HepG2 (cell line): ENCODE results near the gene LRP1-AS. TPM values are rescaled to one million over a fixed set of nuclear protein-coding genes. Genes with fewer than 3 reads are reported as not detected.
A peak's percentile ranks its signal among the peaks of the same experiment; 100 is the strongest.

Experiments
- E2F2 ChIP-seq: sonication (generic); formaldehyde crosslinking; IDR thresholded peaks from 2 replicates; pipeline ENCODE4 v1.4.0; 2020; ENCODE audit warnings: missing genetic modification reagents, borderline replicate concordance
- ELF1 ChIP-seq: sonication (generic); formaldehyde crosslinking; IDR thresholded peaks from 2 replicates; pipeline ENCODE4 v1.4.0; 2020; ENCODE audit warnings: missing genetic modification reagents
- ELF3 ChIP-seq: IDR thresholded peaks from 2 replicates; pipeline ENCODE4 v1.6.1; 2016; ENCODE audit warnings: missing genetic modification reagents, missing compliant biosample characterization
- GFI1 ChIP-seq: sonication (generic); formaldehyde crosslinking; IDR thresholded peaks from 2 replicates; pipeline ENCODE4 v1.5.0; 2020; ENCODE audit warnings: missing genetic modification reagents, mild to moderate bottlenecking, borderline replicate concordance
- KAT2B ChIP-seq: fragments of 150-350 bp; IDR thresholded peaks from 2 replicates; pipeline ENCODE4 v1.6.1; 2014; ENCODE audit warnings: low read depth, low read length, borderline replicate concordance
- KDM3A ChIP-seq: IDR thresholded peaks from 2 replicates; pipeline ENCODE4 v1.6.1; 2018; ENCODE audit warnings: low read depth, missing compliant biosample characterization
- KLF13 ChIP-seq: sonication (generic); formaldehyde crosslinking; IDR thresholded peaks from 2 replicates; pipeline ENCODE4 v1.4.0; 2020; ENCODE audit warnings: mild to moderate bottlenecking, missing genetic modification reagents
- NR2F2 ChIP-seq: IDR thresholded peaks from 2 replicates; pipeline ENCODE4 v1.6.1; 2012; ENCODE audit warnings: low read depth, inconsistent platforms, borderline replicate concordance
- NR2F6 ChIP-seq, 2 experiments: IDR thresholded peaks; 2 replicates each; pipeline ENCODE4 v1.6.1; 2016; ENCODE audit warnings: antibody characterized with exemption in 1 of 2, mild to moderate bottlenecking in 1 of 2
- POLR2AphosphoS2 ChIP-seq: IDR thresholded peaks from 2 replicates; pipeline ENCODE4 v1.6.1; 2011; ENCODE audit warnings: low read depth, low read length, improper control_type of control experiment
- PPARG ChIP-seq: conservative IDR thresholded peaks from 2 replicates; pipeline ENCODE4 v1.6.1; 2016; ENCODE audit warnings: missing biosample characterization, missing genetic modification reagents
- RFX3 ChIP-seq: IDR thresholded peaks from 2 replicates; pipeline ENCODE4 v1.6.1; 2016; ENCODE audit warnings: missing biosample characterization, missing genetic modification reagents
- SALL1 ChIP-seq: sonication (generic); formaldehyde crosslinking; IDR thresholded peaks from 2 replicates; pipeline ENCODE4 v1.8.0; 2022; ENCODE audit warnings: mild to moderate bottlenecking, missing genetic modification reagents
- SNAPC2 ChIP-seq: sonication (generic); formaldehyde crosslinking; IDR thresholded peaks from 2 replicates; pipeline ENCODE4 v1.8.1; 2022; ENCODE audit warnings: mild to moderate bottlenecking, missing genetic modification reagents
- SOX5 ChIP-seq: IDR thresholded peaks from 2 replicates; pipeline ENCODE4 v1.6.1; 2016; ENCODE audit warnings: borderline replicate concordance
- SP4 ChIP-seq: sonication (generic); formaldehyde crosslinking; IDR thresholded peaks from 2 replicates; pipeline ENCODE4 v1.8.1; 2023; ENCODE audit warnings: mild to moderate bottlenecking, missing genetic modification reagents
- STAT6 ChIP-seq: sonication (generic); formaldehyde crosslinking; IDR thresholded peaks from 2 replicates; pipeline ENCODE4 v1.4.0; 2020; ENCODE audit warnings: missing genetic modification reagents, mild to moderate bottlenecking, borderline replicate concordance
- ZBTB25 ChIP-seq: IDR thresholded peaks from 2 replicates; pipeline ENCODE4 v1.6.1; 2018; ENCODE audit warnings: missing genetic modification reagents
- ZFP1 ChIP-seq: IDR thresholded peaks from 2 replicates; pipeline ENCODE4 v1.6.1; 2016
- ZNF292 ChIP-seq: sonication (generic); formaldehyde crosslinking; IDR thresholded peaks from 2 replicates; pipeline ENCODE4 v1.8.1; 2022; ENCODE audit warnings: mild to moderate bottlenecking, low read depth, missing genetic modification reagents, borderline replicate concordance
- ZNF337 ChIP-seq: sonication (generic); formaldehyde crosslinking; IDR thresholded peaks from 2 replicates; pipeline ENCODE4 v1.5.1; 2020; ENCODE audit warnings: missing genetic modification reagents, low read depth, mild to moderate bottlenecking, borderline replicate concordance
- polyA plus RNA-seq, 8 experiments: library from polyadenylated mRNA; depleted of rRNA in 3 of 8; stranded (reverse) in 7 of 8; unstranded in 1 of 8; fragments of >200 nt; fragmentation: Illumina TruSeq in 4 of 8; extraction: Trizol in 4 of 8; gene quantifications; 2 replicates each; pipeline versions ENCODE4 v1.2.1 to v1.2.3, GENCODE V29; 2011 to 2016; ENCODE audit warnings: low read depth in 4 of 8, missing spikeins in 1 of 8, mixed read lengths in 1 of 8; ENCODE audit not compliant: insufficient read depth in 1 of 8
- total RNA-seq, 5 experiments: library from RNA; depleted of rRNA; stranded (reverse); fragments of >200 nt; fragmentation: Illumina TruSeq; extraction: Trizol; gene quantifications; 2 replicates each; pipeline ENCODE4 v1.2.3, GENCODE V29; 2016; ENCODE audit warnings: low read depth in 1 of 5
- TF ChIP-seq, protein P1 (sequence below): sonication (generic); formaldehyde crosslinking; IDR thresholded peaks from 2 replicates; pipeline ENCODE4 v1.4.0; 2020; ENCODE audit warnings: mild to moderate bottlenecking, missing genetic modification reagents
- TF ChIP-seq, protein P2 (sequence below): IDR thresholded peaks from 2 replicates; pipeline ENCODE4 v1.6.1; 2016; ENCODE audit warnings: mild to moderate bottlenecking, missing biosample characterization, missing genetic modification reagents

LRP1-AS gene
- total and polyA plus RNA-seq, 2 of the 13 experiments (the other 11 are each of a cell fraction or from before 2014, with no cell fraction given): 0.20 TPM; not detected in 1

- TF ChIP-seq ZNF337 (CRISPR knock-in tag) (no peak), KAT2B (no peak), POLR2AphosphoS2 (no peak), SALL1 (CRISPR knock-in tag) (no peak), ZFP1 (CRISPR knock-in tag) (no peak), KDM3A (no peak), ELF1 (CRISPR knock-in tag) (0 out of 2 replicates have a peak, but pooled peaks have one; percentile 23), KLF13 (CRISPR knock-in tag) (no peak), GFI1 (no peak), ZBTB25 (CRISPR knock-in tag) (no peak), ZNF292 (CRISPR knock-in tag) (no peak), NR2F2 (0 out of 2 replicates have a peak, but pooled peaks have one; percentile 61), E2F2 (CRISPR knock-in tag) (no peak), SP4 (CRISPR knock-in tag) (no peak), RFX3 (CRISPR knock-in tag) (no peak), PPARG (no peak; the same call in 1 of the 2 replicates), ELF3 (CRISPR knock-in tag) (peak; percentile 71), STAT6 (CRISPR knock-in tag) (no peak), NR2F6 (IDR thresholded peaks at IDR 0.05) (peak; percentile 53; the same call in 1 of the 2 replicates), NR2F6 (CRISPR knock-in tag; IDR thresholded peaks at IDR 0.05) (peak; percentile 73), SOX5 (peak; percentile 82; the same call in 1 of the 2 replicates), SNAPC2 (CRISPR knock-in tag) (no peak)
- TF ChIP-seq, protein P1, sequence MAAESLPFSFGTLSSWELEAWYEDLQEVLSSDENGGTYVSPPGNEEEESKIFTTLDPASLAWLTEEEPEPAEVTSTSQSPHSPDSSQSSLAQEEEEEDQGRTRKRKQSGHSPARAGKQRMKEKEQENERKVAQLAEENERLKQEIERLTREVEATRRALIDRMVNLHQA (CRISPR knock-in tag): no peak
- TF ChIP-seq, protein P2, sequence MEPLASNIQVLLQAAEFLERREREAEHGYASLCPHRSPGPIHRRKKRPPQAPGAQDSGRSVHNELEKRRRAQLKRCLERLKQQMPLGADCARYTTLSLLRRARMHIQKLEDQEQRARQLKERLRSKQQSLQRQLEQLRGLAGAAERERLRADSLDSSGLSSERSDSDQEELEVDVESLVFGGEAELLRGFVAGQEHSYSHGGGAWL: no peak
Measured at GRCh38 chr12:57154804-57155434, 7.5 kb upstream of the LRP1-AS start (continued).
